CD4-positive, CD25-positive, alpha-beta regulatory T cell (primary cell): Measurements from ENCODE around the gene OGFOD2. TPM values are rescaled to one million over a fixed set of nuclear protein-coding genes. Genes with fewer than 3 reads are reported as not detected.

ENCODE experiments used
- ATAC-seq, 2 donors: fragments of 150-1000 bp; cut with Tn5 transposase; one replicate each; pipeline ENCODE4 v1.10.0; 2021; ENCODE audit warnings: low read depth in 2 of 2, moderate number of reproducible peaks in 2 of 2, moderate library complexity in 1 of 2
- DNase-seq, 3 donors: peaks; one replicate each; pipeline versions ENCODE4 v3.0.0 to v3.0.0-alpha.2; 2012 to 2022; ENCODE audit warnings: mixed read lengths in 1 of 3
- H3K27ac ChIP-seq: one replicate; pipeline ENCODE4 v1.7.0; 2013; ENCODE audit warnings: mild to moderate bottlenecking, low read length; ENCODE audit not compliant: insufficient read depth, poor library complexity, severe bottlenecking
- H3K27me3 ChIP-seq: one replicate; pipeline ENCODE4 v1.7.0; 2013; ENCODE audit warnings: low read length; ENCODE audit not compliant: control insufficient read depth, insufficient read depth
- H3K36me3 ChIP-seq: one replicate; pipeline ENCODE4 v1.7.0; 2013; ENCODE audit warnings: mild to moderate bottlenecking, low read length, moderate library complexity; ENCODE audit not compliant: control insufficient read depth, insufficient read depth
- H3K4me1 ChIP-seq: 2 replicates; pipeline ENCODE4 v1.7.0; 2013; ENCODE audit warnings: mild to moderate bottlenecking, low read length; ENCODE audit not compliant: insufficient read depth, control insufficient read depth, poor library complexity, severe bottlenecking
- H3K4me3 ChIP-seq: one replicate; pipeline ENCODE4 v1.7.0; 2013; ENCODE audit warnings: low read depth, mild to moderate bottlenecking, low read length, moderate library complexity
- H3K9me3 ChIP-seq, 2 experiments: 1 replicate in 1 of 2; 2 replicates in 1 of 2; pipeline ENCODE4 v1.7.0; 2013; ENCODE audit warnings: low read length in 2 of 2, mild to moderate bottlenecking in 1 of 2, moderate library complexity in 1 of 2; ENCODE audit not compliant: control insufficient read depth in 2 of 2
- H3K27ac Mint-ChIP-seq, 3 donors: one replicate each; pipeline ENCODE4 v1.8.0; 2020 to 2022; ENCODE audit warnings: mild to moderate bottlenecking in 3 of 3, mixed read lengths in 3 of 3, moderate library complexity in 2 of 3
- H3K27me3 Mint-ChIP-seq: one replicate; pipeline ENCODE4 v1.8.0; 2022; ENCODE audit warnings: mild to moderate bottlenecking, mixed read lengths
- H3K36me3 Mint-ChIP-seq: one replicate; pipeline ENCODE4 v1.8.0; 2020; ENCODE audit warnings: mixed read lengths
- H3K4me1 Mint-ChIP-seq, 4 donors: one replicate each; pipeline ENCODE4 v1.8.0; 2020 to 2022; ENCODE audit warnings: mixed read lengths in 4 of 4, mild to moderate bottlenecking in 1 of 4
- H3K4me3 Mint-ChIP-seq, 4 donors: one replicate each; pipeline ENCODE4 v1.8.0; 2020 to 2022; ENCODE audit warnings: mild to moderate bottlenecking in 4 of 4, mixed read lengths in 4 of 4, moderate library complexity in 3 of 4
- H3K9me3 Mint-ChIP-seq, 7 donors: one replicate each; pipeline ENCODE4 v1.8.0; 2020 to 2022; ENCODE audit warnings: mixed read lengths in 7 of 7, mild to moderate bottlenecking in 3 of 7, moderate library complexity in 2 of 7
- polyA plus RNA-seq, 4 donors: library from polyadenylated mRNA; unstranded; fragments of 300-500 nt; fragmentation: Illumina TruSeq; gene quantifications; one replicate each; pipeline ENCODE4 v1.2.3, GENCODE V29; 2021
- total RNA-seq: library from RNA; stranded (reverse); gene quantifications from one replicate; pipeline ENCODE4 v1.2.3, GENCODE V29; 2022

Gene OGFOD2
- total and polyA plus RNA-seq, 5 donors from 2014 or later: 12.5 to 20.6 (median 14.3) TPM

- peaks cover 12% of the 10 kb centered on the region for H3K36me3 ChIP-seq
- H3K27me3 ChIP-seq: no peaks in the 10 kb centered on the region
- H3K4me3 Mint-ChIP-seq: no peak overlapping the region
- H3K9me3 Mint-ChIP-seq: no peaks in the 10 kb centered on the region
- H3K4me1 ChIP-seq: no peaks in the 10 kb centered on the region
- ATAC-seq (no peak), DNase-seq (no peak)
- H3K27ac ChIP-seq: no peak overlapping the region
- H3K9me3 ChIP-seq: no peaks in the 10 kb centered on the region
- no peaks in the 10 kb centered on the region for H3K27me3 Mint-ChIP-seq
- H3K4me3 ChIP-seq: no peak overlapping the region
- H3K36me3 Mint-ChIP-seq: peaks cover 3% of the 10 kb centered on the region
- no peak overlapping the region for H3K27ac Mint-ChIP-seq
- H3K4me1 Mint-ChIP-seq: no peaks in the 10 kb centered on the region
These were observed 19.2 kb downstream of the OGFOD2 start for GRCh38 chr12:122994140-122994675.

GRCh38 chr12:122994781-122995502 lies 19.9 kb downstream of the OGFOD2 start:
- H3K9me3 ChIP-seq: no peaks in the 10 kb centered on the region
- H3K4me3 Mint-ChIP-seq: no peak overlapping the region
- H3K4me1 ChIP-seq: no peaks in the 10 kb centered on the region
- H3K4me3 ChIP-seq: no peak overlapping the region
- H3K4me1 Mint-ChIP-seq: no peaks in the 10 kb centered on the region
- peaks cover 15% of the 10 kb centered on the region for H3K36me3 ChIP-seq
- peaks cover 3% of the 10 kb centered on the region for H3K36me3 Mint-ChIP-seq
- no peaks in the 10 kb centered on the region for H3K9me3 Mint-ChIP-seq
- no peaks in the 10 kb centered on the region for H3K27me3 Mint-ChIP-seq
- H3K27ac Mint-ChIP-seq: no peak overlapping the region
- no peaks in the 10 kb centered on the region for H3K27me3 ChIP-seq
- DNase-seq: no peak
- H3K27ac ChIP-seq: no peak overlapping the region
- ATAC-seq: no peak

- no peaks in the 10 kb centered on the region for H3K9me3 ChIP-seq
- no peak overlapping the region for H3K4me3 ChIP-seq
- H3K27ac ChIP-seq: no peak overlapping the region
- no peaks in the 10 kb centered on the region for H3K27me3 ChIP-seq
- H3K9me3 Mint-ChIP-seq: no peaks in the 10 kb centered on the region
- peaks cover 6% of the 10 kb centered on the region for H3K36me3 Mint-ChIP-seq
- H3K36me3 ChIP-seq: peaks cover 19% of the 10 kb centered on the region
- H3K27ac Mint-ChIP-seq: no peak overlapping the region
- DNase-seq (no peak), ATAC-seq (no peak)
- H3K4me1 Mint-ChIP-seq: no peaks in the 10 kb centered on the region
- H3K27me3 Mint-ChIP-seq: no peaks in the 10 kb centered on the region
- H3K4me3 Mint-ChIP-seq: no peak overlapping the region
- H3K4me1 ChIP-seq: no peaks in the 10 kb centered on the region
These were observed 20.6 kb downstream of the OGFOD2 start for GRCh38 chr12:122995503-122996187.

GRCh38 chr12:122996188-122996601 lies 21.2 kb downstream of the OGFOD2 start:
- H3K4me1 Mint-ChIP-seq: no peaks in the 10 kb centered on the region
- H3K27ac Mint-ChIP-seq: no peak overlapping the region
- Histone ChIP-seq H3K4me1 (no peaks in the 10 kb centered on the region), H3K9me3 (no peaks in the 10 kb centered on the region), H3K4me3 (no peak overlapping the region), H3K27me3 (no peaks in the 10 kb centered on the region), H3K36me3 (peaks cover 19% of the 10 kb centered on the region), H3K27ac (no peak overlapping the region)
- H3K36me3 Mint-ChIP-seq: peaks cover 9% of the 10 kb centered on the region
- no peak for DNase-seq
- no peaks in the 10 kb centered on the region for H3K27me3 Mint-ChIP-seq
- H3K9me3 Mint-ChIP-seq: no peaks in the 10 kb centered on the region
- ATAC-seq: no peak
- H3K4me3 Mint-ChIP-seq: no peak overlapping the region

GRCh38 chr12:122996621-122997342 lies 21.7 kb downstream of the OGFOD2 start:
- no peak overlapping the region for H3K4me3 ChIP-seq
- H3K27ac Mint-ChIP-seq: no peak overlapping the region
- H3K27me3 Mint-ChIP-seq: no peaks in the 10 kb centered on the region
- ATAC-seq: no peak
- H3K27ac ChIP-seq: no peak overlapping the region
- peaks cover 19% of the 10 kb centered on the region for H3K36me3 ChIP-seq
- no peak overlapping the region for H3K4me3 Mint-ChIP-seq
- H3K9me3 ChIP-seq: no peaks in the 10 kb centered on the region
- H3K4me1 Mint-ChIP-seq: no peaks in the 10 kb centered on the region
- H3K27me3 ChIP-seq: no peaks in the 10 kb centered on the region
- no peak for DNase-seq
- H3K9me3 Mint-ChIP-seq: no peaks in the 10 kb centered on the region
- peaks cover 12% of the 10 kb centered on the region for H3K36me3 Mint-ChIP-seq
- no peaks in the 10 kb centered on the region for H3K4me1 ChIP-seq

GRCh38 chr12:122997343-122998250 lies 22.6 kb downstream of the OGFOD2 start:
- no peaks in the 10 kb centered on the region for H3K9me3 ChIP-seq
- peaks cover 12% of the 10 kb centered on the region for H3K36me3 Mint-ChIP-seq
- DNase-seq (no peak), ATAC-seq (no peak)
- no peak overlapping the region for H3K27ac ChIP-seq
- H3K27ac Mint-ChIP-seq: peak overlapping the region in 1 of 3 donors; percentile 31
- H3K4me3 Mint-ChIP-seq: no peak overlapping the region
- H3K4me1 ChIP-seq: no peaks in the 10 kb centered on the region
- H3K36me3 ChIP-seq: peaks cover 19% of the 10 kb centered on the region
- H3K9me3 Mint-ChIP-seq: no peaks in the 10 kb centered on the region
- no peaks in the 10 kb centered on the region for H3K4me1 Mint-ChIP-seq
- H3K27me3 ChIP-seq: no peaks in the 10 kb centered on the region
- H3K27me3 Mint-ChIP-seq: no peaks in the 10 kb centered on the region
- H3K4me3 ChIP-seq: no peak overlapping the region

- Mint-ChIP-seq H3K36me3 (peaks cover 16% of the 10 kb centered on the region), H3K9me3 (no peaks in the 10 kb centered on the region), H3K27me3 (no peaks in the 10 kb centered on the region), H3K4me3 (no peak overlapping the region), H3K4me1 (no peaks in the 10 kb centered on the region), H3K27ac (no peak overlapping the region)
- DNase-seq (no peak), ATAC-seq (no peak)
- Histone ChIP-seq H3K36me3 (peaks cover 19% of the 10 kb centered on the region), H3K4me3 (no peak overlapping the region), H3K9me3 (no peaks in the 10 kb centered on the region), H3K27me3 (no peaks in the 10 kb centered on the region), H3K27ac (no peak overlapping the region), H3K4me1 (no peaks in the 10 kb centered on the region)
These were observed 23.3 kb downstream of the OGFOD2 start for GRCh38 chr12:122998316-122998715.
